ENCODE results near the gene LRRC3B.

The LRRC3B gene

GRCh38 chr3:26708501-26708900 is 85.9 kb downstream of the LRRC3B start:
- DNase-seq (ENCODE audit: low read depth in 2 of 2), result no peak

- no peak for DNase-seq (ENCODE audit: low read depth in 2 of 2)
These were observed 89.8 kb downstream of the LRRC3B start for GRCh38 chr3:26712211-26713026.

GRCh38 chr3:26713091-26713490 is 90.5 kb downstream of the LRRC3B start:
- DNase-seq (ENCODE audit: low read depth in 2 of 2), result no peak

GRCh38 chr3:26714485-26714884 is 91.9 kb downstream of the LRRC3B start:
- DNase-seq (ENCODE audit: low read depth in 2 of 2), result no peak

GRCh38 chr3:26715431-26715830 is 92.9 kb downstream of the LRRC3B start:
- no peak for DNase-seq (ENCODE audit: low read depth in 2 of 2)

GRCh38 chr3:26718315-26718714 is 95.7 kb downstream of the LRRC3B start:
- no peak for DNase-seq (ENCODE audit: low read depth in 2 of 2)

- DNase-seq (ENCODE audit: low read depth in 2 of 2), result no peak
These were observed 96.6 kb downstream of the LRRC3B start for GRCh38 chr3:26719134-26719533.

- DNase-seq (ENCODE audit: low read depth in 2 of 2), result no peak
These were observed 98.5 kb downstream of the LRRC3B start for GRCh38 chr3:26721047-26721446.

- no peak for DNase-seq (ENCODE audit: low read depth in 2 of 2)
These were observed 109.3 kb downstream of the LRRC3B start for GRCh38 chr3:26731843-26732242.

GRCh38 chr3:26750263-26750662 is 127.7 kb downstream of the LRRC3B start:
- no peak for DNase-seq (ENCODE audit: low read depth in 2 of 2)

GRCh38 chr3:26752466-26752865 is 129.9 kb downstream of the LRRC3B start:
- no peak for DNase-seq (ENCODE audit: low read depth in 2 of 2)

- DNase-seq (ENCODE audit: low read depth in 2 of 2), result no peak
These were observed 130.5 kb downstream of the LRRC3B start for GRCh38 chr3:26753095-26753494.

- DNase-seq (ENCODE audit: low read depth in 2 of 2), result no peak
These were observed 135.4 kb downstream of the LRRC3B start for GRCh38 chr3:26757978-26758377.

Measured in stimulated activated CD4-positive, alpha-beta T cell treated with anti-CD3 and anti-CD28 coated beads, Interleukin-1b, Interleukin-23, amount 100 ng/mL, for 1 hour (primary cell).